Hepatocyte (in vitro differentiated cells): Measurements from ENCODE around the gene SLC5A3. TPM values are rescaled to one million over a fixed set of nuclear protein-coding genes. Genes with fewer than 3 reads are reported as not detected.

Source experiments
- DNase-seq: peaks from one replicate; pipeline ENCODE4 v3.0.0-alpha.2; 2016; ENCODE audit warnings: low spot score
- H2AFZ ChIP-seq: fragments of 200-600 bp; sonication (generic); 2 replicates; pipeline ENCODE4 v1.6.0; 2016; ENCODE audit warnings: antibody characterized with exemption, mild to moderate bottlenecking
- H3K27ac ChIP-seq: fragments of 200-600 bp; sonication (generic); 2 replicates; pipeline ENCODE4 v1.5.1; 2016; ENCODE audit warnings: mild to moderate bottlenecking
- H3K27me3 ChIP-seq: fragments of 200-600 bp; sonication (generic); 2 replicates; pipeline ENCODE4 v1.6.1; 2016
- H3K36me3 ChIP-seq: fragments of 200-600 bp; sonication (generic); replicated peaks from 2 replicates; pipeline ENCODE4 v1.5.1; 2016; ENCODE audit warnings: low read depth; ENCODE audit not compliant: insufficient read depth
- H3K4me1 ChIP-seq: fragments of 200-600 bp; sonication (generic); 2 replicates; pipeline ENCODE4 v1.5.1; 2016; ENCODE audit warnings: mild to moderate bottlenecking, moderate library complexity; ENCODE audit not compliant: insufficient read depth
- H3K4me2 ChIP-seq: fragments of 200-600 bp; sonication (generic); 2 replicates; pipeline ENCODE4 v1.6.0; 2016
- H3K4me3 ChIP-seq: fragments of 200-600 bp; sonication (generic); 2 replicates; pipeline ENCODE4 v1.5.1; 2016; ENCODE audit warnings: mild to moderate bottlenecking
- H3K79me2 ChIP-seq: fragments of 200-600 bp; sonication (generic); 2 replicates; pipeline ENCODE4 v1.6.0; 2017; ENCODE audit warnings: mild to moderate bottlenecking
- H3K9me2 ChIP-seq: fragments of 200-600 bp; sonication (generic); replicated peaks from 2 replicates; pipeline ENCODE4 v1.6.0; 2017; ENCODE audit warnings: mild to moderate bottlenecking; ENCODE audit not compliant: insufficient read depth
- H3K9me3 ChIP-seq: fragments of 200-600 bp; sonication (generic); 2 replicates; pipeline ENCODE4 v1.5.1; 2016; ENCODE audit warnings: low read depth, mild to moderate bottlenecking
- H4K20me1 ChIP-seq: fragments of 200-600 bp; sonication (generic); 2 replicates; pipeline ENCODE4 v1.6.0; 2016; ENCODE audit warnings: mild to moderate bottlenecking; ENCODE audit not compliant: insufficient read depth, poor library complexity, severe bottlenecking
- CTCF ChIP-seq: fragments of 200-600 bp; sonication (generic); IDR thresholded peaks from 2 replicates; pipeline ENCODE4 v1.5.1; 2016; ENCODE audit warnings: antibody characterized with exemption, mild to moderate bottlenecking; ENCODE audit not compliant: poor library complexity
- EZH2 ChIP-seq: fragments of 200-600 bp; sonication (generic); IDR thresholded peaks from 2 replicates; pipeline ENCODE4 v1.6.1; 2016; ENCODE audit warnings: antibody characterized with exemption, mild to moderate bottlenecking, borderline replicate concordance
- EZH2phosphoT487 ChIP-seq: fragments of 200-600 bp; sonication (generic); IDR thresholded peaks from one replicate; pipeline ENCODE4 v1.6.1; 2018; ENCODE audit warnings: antibody characterized with exemption, mild to moderate bottlenecking, low read depth, moderate library complexity; ENCODE audit not compliant: unreplicated experiment, severe bottlenecking
- WGBS: methylation state at CpG from one replicate; pipeline ENCODE4 v1.1.6; 2016; ENCODE audit warnings: low lambda C conversion rate; ENCODE audit errors: missing lambda C conversion rate; 5-methylcytosine and 5-hydroxymethylcytosine counted together
- polyA plus RNA-seq: library from polyadenylated mRNA; unstranded; fragments of >200 nt; fragmentation: Nextera tagmentation; extraction: Ambion mirVana; gene quantifications from 2 replicates; pipeline ENCODE4 v1.2.1, GENCODE V29; 2016
- total RNA-seq: library from RNA; depleted of rRNA; stranded (reverse); fragments of >200 nt; gene quantifications from 2 replicates; pipeline ENCODE4 v1.2.3, GENCODE V29; 2014

Gene SLC5A3
- total and polyA plus RNA-seq, 2 experiments from 2014 or later = 8.1 to 64.0 TPM

GRCh38 chr21:34027721-34028461 is 45.5 kb upstream of the SLC5A3 start:
- DNase-seq = peak; percentile 55
- Histone ChIP-seq H3K4me3 (no peak overlapping the region), H3K36me3 (no peaks in the 10 kb centered on the region), H3K27me3 (no peaks in the 10 kb centered on the region), H3K27ac (no peak overlapping the region), H3K4me1 (peaks cover 12% of the 10 kb centered on the region), H3K9me2 (no peaks in the 10 kb centered on the region), H2AFZ (no peak overlapping the region), H4K20me1 (no peaks in the 10 kb centered on the region), H3K79me2 (no peaks in the 10 kb centered on the region), H3K9me3 (no peaks in the 10 kb centered on the region), H3K4me2 (no peak overlapping the region)
- TF ChIP-seq EZH2 (no peak), CTCF (no peak), EZH2phosphoT487 (no peak)
- WGBS = 71% methylated on average over 9 of the region's 9 CpGs

- no peak overlapping the region for H3K27ac ChIP-seq
- H3K4me1 ChIP-seq = no peaks in the 10 kb centered on the region
- H3K9me3 ChIP-seq = no peaks in the 10 kb centered on the region
- H3K27me3 ChIP-seq = no peaks in the 10 kb centered on the region
- peak overlapping the region; percentile 48 for H3K4me2 ChIP-seq
- no peak for TF ChIP-seq EZH2
- TF ChIP-seq CTCF = no peak
- no peak overlapping the region for H3K4me3 ChIP-seq
- no peaks in the 10 kb centered on the region for H3K36me3 ChIP-seq
- 59% methylated on average over 13 of the region's 13 CpGs for WGBS
- DNase-seq = peak; percentile 54
- no peak overlapping the region for H2AFZ ChIP-seq
- H3K79me2 ChIP-seq = no peaks in the 10 kb centered on the region
- H3K9me2 ChIP-seq = no peaks in the 10 kb centered on the region
- no peaks in the 10 kb centered on the region for H4K20me1 ChIP-seq
Observed at GRCh38 chr21:34029743-34030528, 43.4 kb upstream of the SLC5A3 start.

- DNase-seq = peak; percentile 23
- 86% methylated on average over 11 of the region's 11 CpGs for WGBS
- Histone ChIP-seq H3K4me3 (no peak overlapping the region), H3K27me3 (no peaks in the 10 kb centered on the region), H3K9me2 (no peaks in the 10 kb centered on the region), H3K4me1 (no peaks in the 10 kb centered on the region), H4K20me1 (no peaks in the 10 kb centered on the region), H3K4me2 (peak overlapping the region; percentile 24), H3K36me3 (no peaks in the 10 kb centered on the region), H3K9me3 (no peaks in the 10 kb centered on the region), H3K79me2 (no peaks in the 10 kb centered on the region), H2AFZ (no peak overlapping the region), H3K27ac (peak overlapping the region; percentile 37)
- TF ChIP-seq CTCF (no peak), EZH2 (no peak), EZH2phosphoT487 (no peak)
Observed at GRCh38 chr21:34031835-34032370, 41.5 kb upstream of the SLC5A3 start.
